Measurements from ENCODE around the gene EGR2. TPM values are rescaled to one million over a fixed set of nuclear protein-coding genes. Genes with fewer than 3 reads are reported as not detected.

EGR2 gene
- total and polyA plus RNA-seq, 2 experiments from 2014 or later = 0.76 to 2.2 TPM

DNA sequence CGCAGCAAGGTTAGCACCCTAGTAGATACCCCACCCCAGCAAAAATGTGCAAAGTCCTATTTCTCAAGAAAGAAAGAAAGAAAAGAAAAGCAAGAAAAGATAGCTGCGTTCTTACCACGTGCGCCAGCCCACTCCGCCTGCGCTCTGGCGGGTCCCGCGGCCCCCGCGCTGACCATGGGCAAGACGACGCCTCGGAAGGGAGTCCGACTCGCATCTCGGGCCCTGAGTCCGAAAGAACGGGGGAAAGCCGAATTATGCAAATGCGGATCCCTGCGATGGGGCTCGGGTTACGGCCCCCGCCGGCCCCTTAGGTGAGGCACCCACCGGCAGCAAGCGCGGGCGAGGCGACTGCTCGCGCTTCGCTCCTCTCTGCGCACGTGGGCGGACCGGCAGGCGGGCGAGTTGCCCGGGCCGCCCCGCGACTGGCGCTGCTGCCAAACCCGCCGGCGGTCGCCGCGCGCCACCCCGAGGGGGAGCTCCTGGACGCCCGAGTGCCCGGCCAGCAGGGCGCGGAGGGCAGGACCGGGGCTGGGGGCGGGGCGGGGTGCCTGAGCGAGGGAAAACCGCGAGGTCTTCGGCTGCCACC lies 2.4 kb upstream of the EGR2 start:
- H3K27me3 ChIP-seq (replicated peaks; ENCODE audit: insufficient read depth) = 0 out of 2 replicates have a peak, but pooled peaks cover 4% of the 10 kb centered on the region
- H3K79me2 ChIP-seq (ENCODE audit: insufficient read depth) = no peaks in the 10 kb centered on the region
- no peak for TF ChIP-seq EZH2 (IDR thresholded peaks at IDR 0.05; ENCODE audit: insufficient read depth, poor library complexity, severe bottlenecking)
- TF ChIP-seq EZH2phosphoT487 (IDR thresholded peaks at IDR 0.05; ENCODE audit: insufficient read depth, low read depth) = no peak
- H3K4me2 ChIP-seq (ENCODE audit: unreplicated experiment) = peak overlapping the region; percentile 93
- no peaks in the 10 kb centered on the region for H3F3A ChIP-seq (ENCODE audit: insufficient read depth)
- H3K27ac ChIP-seq = no peak overlapping the region
- DNase-seq = peak; percentile 51
- H3K9me3 ChIP-seq (ENCODE audit: low read depth) = no peaks in the 10 kb centered on the region
- no peaks in the 10 kb centered on the region for H4K20me1 ChIP-seq (ENCODE audit: insufficient read depth)
- 7 to 11% methylated on average over 46 to 57 of the region's 65 CpGs for WGBS, 2 experiments (ENCODE audit: low coverage in 1 of 2, low lambda C conversion rate in 2 of 2, missing lambda C conversion rate in 2 of 2)
- in situ Hi-C loops (cut with MboI) = loop anchor here (25.0 kb wide), 3 partner anchors 356 to 781 kb away; partner anchors contain the start of gene RTKN2
- no peaks in the 10 kb centered on the region for H3K9me2 ChIP-seq (ENCODE audit: insufficient read depth)
- H3K9ac ChIP-seq = no peak overlapping the region
- peak overlapping the region; percentile 84 for H2AFZ ChIP-seq
- H3K4me1 ChIP-seq (ENCODE audit: insufficient read depth) = peaks cover 10% of the 10 kb centered on the region; the same call in 1 of the 2 replicates
- H3K4me3 ChIP-seq = peak overlapping the region; percentile 88
- H3K36me3 ChIP-seq (ENCODE audit: low read depth) = no peaks in the 10 kb centered on the region

DNA sequence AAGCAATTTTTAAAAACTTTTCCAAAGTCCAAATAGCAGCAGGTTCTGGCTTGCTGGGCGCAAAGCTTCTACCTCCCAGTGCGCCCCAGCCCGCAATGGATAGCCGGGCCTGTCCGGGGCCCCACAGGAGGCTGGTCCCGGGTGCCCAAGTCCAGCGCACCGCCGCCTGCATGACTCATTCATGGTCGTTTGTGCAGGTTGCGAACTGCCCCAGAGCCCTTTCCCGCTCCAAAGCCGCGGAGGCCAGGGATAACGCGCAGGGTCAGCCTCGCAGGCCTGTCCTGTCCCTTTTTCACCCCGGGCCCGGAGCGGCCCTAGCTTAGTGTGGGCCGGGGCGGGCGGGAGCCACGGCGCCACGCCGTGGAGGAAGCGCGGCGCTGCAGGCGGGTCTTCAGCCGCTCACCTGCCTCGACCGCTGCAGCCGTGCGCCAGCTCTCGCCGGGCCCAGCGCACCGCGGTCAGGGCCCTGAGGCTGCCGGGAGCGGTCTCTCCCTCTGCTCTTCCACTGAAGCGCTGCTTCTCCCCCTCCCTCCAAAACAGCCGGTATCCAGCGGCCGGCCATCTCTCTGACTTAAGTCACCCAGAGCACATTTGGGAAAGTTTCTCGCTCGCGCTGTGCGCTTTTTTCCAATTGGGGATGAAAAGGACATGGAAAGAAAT lies 1.7 kb upstream of the EGR2 start:
- H3K27me3 ChIP-seq (replicated peaks; ENCODE audit: insufficient read depth) = 0 out of 2 replicates have a peak, but pooled peaks cover 4% of the 10 kb centered on the region
- WGBS, 2 experiments (ENCODE audit: low coverage in 1 of 2, low lambda C conversion rate in 2 of 2, missing lambda C conversion rate in 2 of 2) = 1% methylated on average over 31 to 51 of the region's 51 CpGs
- in situ Hi-C loops (cut with MboI) = loop anchor here (25.0 kb wide), 3 partner anchors 356 to 781 kb away; partner anchors contain the start of gene RTKN2
- H3K9me2 ChIP-seq (ENCODE audit: insufficient read depth) = no peaks in the 10 kb centered on the region
- DNase-seq = peak; percentile 84
- no peak for TF ChIP-seq EZH2phosphoT487 (IDR thresholded peaks at IDR 0.05; ENCODE audit: insufficient read depth, low read depth)
- TF ChIP-seq EZH2 (IDR thresholded peaks at IDR 0.05; ENCODE audit: insufficient read depth, poor library complexity, severe bottlenecking) = no peak
- H3K36me3 ChIP-seq (ENCODE audit: low read depth) = no peaks in the 10 kb centered on the region
- peak overlapping the region; percentile 84 for H2AFZ ChIP-seq
- peak overlapping the region; percentile 88 for H3K4me3 ChIP-seq
- H3K4me1 ChIP-seq (ENCODE audit: insufficient read depth) = peaks cover 10% of the 10 kb centered on the region; the same call in 1 of the 2 replicates
- no peaks in the 10 kb centered on the region for H3F3A ChIP-seq (ENCODE audit: insufficient read depth)
- no peaks in the 10 kb centered on the region for H3K79me2 ChIP-seq (ENCODE audit: insufficient read depth)
- peak overlapping the region; percentile 69; the same call in 1 of the 2 replicates for H3K9ac ChIP-seq
- no peaks in the 10 kb centered on the region for H3K9me3 ChIP-seq (ENCODE audit: low read depth)
- H3K27ac ChIP-seq = no peak overlapping the region
- peak overlapping the region; percentile 93 for H3K4me2 ChIP-seq (ENCODE audit: unreplicated experiment)
- no peaks in the 10 kb centered on the region for H4K20me1 ChIP-seq (ENCODE audit: insufficient read depth)

DNA sequence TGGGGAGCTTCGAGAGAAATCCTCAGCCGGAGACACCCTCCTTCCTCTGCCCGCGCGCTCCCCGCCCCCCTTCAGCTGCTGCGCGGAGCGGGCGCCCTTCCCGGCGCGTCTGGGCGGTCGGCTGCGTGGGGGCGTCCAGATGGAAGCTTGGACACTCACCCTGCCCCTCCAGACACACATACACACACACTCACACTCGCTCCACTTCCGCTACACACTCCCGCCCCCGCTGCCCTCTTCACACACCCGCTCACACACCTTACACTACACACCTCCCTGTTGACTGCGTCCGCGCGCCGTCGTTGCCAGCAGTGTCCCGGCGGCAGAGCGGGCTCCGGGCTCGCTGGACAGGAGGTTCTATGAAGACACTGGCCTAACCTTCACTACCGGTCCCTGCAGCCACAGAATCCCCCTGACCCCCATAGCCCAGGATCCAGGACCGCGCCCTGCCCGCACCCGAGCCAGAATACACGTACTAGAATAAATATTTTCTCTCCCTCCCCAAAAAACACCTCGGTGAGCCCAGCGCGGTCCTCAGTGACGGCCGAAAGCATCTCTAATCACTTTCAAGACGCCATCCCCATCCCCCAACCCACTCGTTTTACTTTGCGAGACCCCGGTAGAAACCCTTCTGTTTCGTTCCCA lies 1.1 kb upstream of the EGR2 start:
- peak overlapping the region; percentile 43; the same call in 1 of the 2 replicates for H3K27ac ChIP-seq
- DNase-seq = peak; percentile 58

DNA sequence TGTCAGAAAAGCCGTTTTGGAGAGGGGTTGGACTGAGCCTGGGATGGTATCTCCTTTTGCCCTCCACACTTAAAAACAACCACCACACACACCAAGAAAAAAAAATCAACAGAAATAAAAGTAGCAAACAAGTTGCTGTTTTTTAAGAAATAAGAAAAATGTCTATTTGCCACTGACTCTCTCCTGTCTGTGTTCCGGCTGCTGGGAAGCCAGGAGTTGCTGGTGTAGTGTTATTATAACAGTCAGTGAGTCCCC lies 163 bp downstream of the EGR2 start:
- H2AFZ ChIP-seq = peak overlapping the region; percentile 84
- no peaks in the 10 kb centered on the region for H3K9me2 ChIP-seq (ENCODE audit: insufficient read depth)
- no peaks in the 10 kb centered on the region for H3K79me2 ChIP-seq (ENCODE audit: insufficient read depth)
- H3K9ac ChIP-seq = peak overlapping the region; percentile 69; the same call in 1 of the 2 replicates
- no peak for TF ChIP-seq EZH2phosphoT487 (IDR thresholded peaks at IDR 0.05; ENCODE audit: insufficient read depth, low read depth)
- no peak for TF ChIP-seq EZH2 (IDR thresholded peaks at IDR 0.05; ENCODE audit: insufficient read depth, poor library complexity, severe bottlenecking)
- no peak overlapping the region for H3K27ac ChIP-seq
- no peaks in the 10 kb centered on the region for H3K9me3 ChIP-seq (ENCODE audit: low read depth)
- peaks cover 17% of the 10 kb centered on the region; the same call in 1 of the 2 replicates for H3F3A ChIP-seq (ENCODE audit: insufficient read depth)
- no peaks in the 10 kb centered on the region for H4K20me1 ChIP-seq (ENCODE audit: insufficient read depth)
- 2 to 3% methylated on average over 2 of the region's 2 CpGs for WGBS, 2 experiments (ENCODE audit: low coverage in 1 of 2, low lambda C conversion rate in 2 of 2, missing lambda C conversion rate in 2 of 2)
- 0 out of 2 replicates have a peak, but pooled peaks cover 4% of the 10 kb centered on the region for H3K27me3 ChIP-seq (replicated peaks; ENCODE audit: insufficient read depth)
- in situ Hi-C loops (cut with MboI) = loop anchor here (25.0 kb wide), 3 partner anchors 354 to 779 kb away; partner anchors contain the start of gene RTKN2
- H3K4me1 ChIP-seq (ENCODE audit: insufficient read depth) = peaks cover 10% of the 10 kb centered on the region; the same call in 1 of the 2 replicates
- no peaks in the 10 kb centered on the region for H3K36me3 ChIP-seq (ENCODE audit: low read depth)
- peak overlapping the region; percentile 88 for H3K4me3 ChIP-seq
- no peak for DNase-seq
- H3K4me2 ChIP-seq (ENCODE audit: unreplicated experiment) = peak overlapping the region; percentile 93

More for the DNA sequence above, 1.1 kb upstream of the EGR2 start:
- Histone ChIP-seq H4K20me1 (ENCODE audit: insufficient read depth) (no peaks in the 10 kb centered on the region), H3K9me2 (ENCODE audit: insufficient read depth) (no peaks in the 10 kb centered on the region), H3K27me3 (replicated peaks; ENCODE audit: insufficient read depth) (0 out of 2 replicates have a peak, but pooled peaks cover 4% of the 10 kb centered on the region), H3F3A (ENCODE audit: insufficient read depth) (0 out of 2 replicates have a peak, but pooled peaks cover 5% of the 10 kb centered on the region), H3K4me1 (ENCODE audit: insufficient read depth) (peaks cover 10% of the 10 kb centered on the region; the same call in 1 of the 2 replicates), H3K9ac (peak overlapping the region; percentile 69), H2AFZ (peak overlapping the region; percentile 84), H3K4me2 (ENCODE audit: unreplicated experiment) (peak overlapping the region; percentile 93), H3K9me3 (ENCODE audit: low read depth) (no peaks in the 10 kb centered on the region), H3K36me3 (ENCODE audit: low read depth) (no peaks in the 10 kb centered on the region), H3K79me2 (ENCODE audit: insufficient read depth) (no peaks in the 10 kb centered on the region), H3K4me3 (peak overlapping the region; percentile 88)
- 1 to 2% methylated on average over 43 to 46 of the region's 49 CpGs for WGBS, 2 experiments (ENCODE audit: low coverage in 1 of 2, low lambda C conversion rate in 2 of 2, missing lambda C conversion rate in 2 of 2)
- in situ Hi-C loops (cut with MboI) = loop anchor here (25.0 kb wide), 3 partner anchors 355 to 780 kb away; partner anchors contain the start of gene RTKN2
- no peak for TF ChIP-seq EZH2 (IDR thresholded peaks at IDR 0.05; ENCODE audit: insufficient read depth, poor library complexity, severe bottlenecking)
- TF ChIP-seq EZH2phosphoT487 (IDR thresholded peaks at IDR 0.05; ENCODE audit: insufficient read depth, low read depth) = no peak
